OCI-LY3 (cell line): ENCODE measurements around the gene KDM4B.

Source experiments
- EZH2phosphoT487 ChIP-seq: fragments of 200-600 bp; shearing (Covaris generic); IDR thresholded peaks from 2 replicates; pipeline ENCODE4 v1.6.1; 2018; ENCODE audit warnings: antibody characterized with exemption, mixed run types, low read depth
- TF ChIP-seq, protein P1 (sequence below): fragments of 200-600, 300-600 bp; sonication (generic); IDR thresholded peaks from 2 replicates; pipeline ENCODE4 v1.5.1; 2014; ENCODE audit warnings: antibody characterized with exemption, low read length, low read depth

DNA sequence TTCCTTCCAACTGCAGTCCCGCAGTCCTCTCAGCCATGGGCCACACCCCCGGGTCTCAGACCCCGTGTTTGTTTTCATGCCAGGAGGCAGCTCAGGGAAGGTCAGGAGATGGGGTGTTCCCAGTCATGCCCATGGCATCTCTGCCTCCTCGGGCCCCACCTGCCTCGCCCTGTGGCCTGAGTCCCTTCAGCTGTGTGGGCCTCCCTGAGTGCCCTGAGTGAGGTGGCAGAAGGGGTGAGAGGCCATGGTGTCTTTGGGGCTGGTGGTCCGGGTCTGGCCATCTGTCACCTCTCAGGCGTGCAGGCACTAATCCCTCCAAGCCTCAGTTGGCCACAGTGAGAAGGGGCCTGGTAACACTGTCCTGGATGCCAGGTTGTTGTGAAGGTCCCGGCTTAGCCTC is 10.9 kb upstream of the KDM4B start:
- TF ChIP-seq, protein P1, sequence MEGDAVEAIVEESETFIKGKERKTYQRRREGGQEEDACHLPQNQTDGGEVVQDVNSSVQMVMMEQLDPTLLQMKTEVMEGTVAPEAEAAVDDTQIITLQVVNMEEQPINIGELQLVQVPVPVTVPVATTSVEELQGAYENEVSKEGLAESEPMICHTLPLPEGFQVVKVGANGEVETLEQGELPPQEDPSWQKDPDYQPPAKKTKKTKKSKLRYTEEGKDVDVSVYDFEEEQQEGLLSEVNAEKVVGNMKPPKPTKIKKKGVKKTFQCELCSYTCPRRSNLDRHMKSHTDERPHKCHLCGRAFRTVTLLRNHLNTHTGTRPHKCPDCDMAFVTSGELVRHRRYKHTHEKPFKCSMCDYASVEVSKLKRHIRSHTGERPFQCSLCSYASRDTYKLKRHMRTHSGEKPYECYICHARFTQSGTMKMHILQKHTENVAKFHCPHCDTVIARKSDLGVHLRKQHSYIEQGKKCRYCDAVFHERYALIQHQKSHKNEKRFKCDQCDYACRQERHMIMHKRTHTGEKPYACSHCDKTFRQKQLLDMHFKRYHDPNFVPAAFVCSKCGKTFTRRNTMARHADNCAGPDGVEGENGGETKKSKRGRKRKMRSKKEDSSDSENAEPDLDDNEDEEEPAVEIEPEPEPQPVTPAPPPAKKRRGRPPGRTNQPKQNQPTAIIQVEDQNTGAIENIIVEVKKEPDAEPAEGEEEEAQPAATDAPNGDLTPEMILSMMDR: no peak
- TF ChIP-seq EZH2phosphoT487: no peak
